OCI-LY7 (cell line): Measurements from ENCODE around the gene VRK3. TPM values are rescaled to one million over a fixed set of nuclear protein-coding genes. Genes with fewer than 3 reads are reported as not detected.

Experiments
- BruUV-seq: library from RNA; stranded (reverse); fragments of 400-500 nt; replicated peaks from 2 replicates; lab custom pipeline; 2021; lab: Mats Ljungman, UMichigan
- CTCF ChIA-PET: fragments of 300-600 bp; sonication (Branson Sonifier 250); formaldehyde crosslinking; loops from one replicate; lab custom pipeline; 2022; ENCODE audit warnings: antibody characterized with exemption; ENCODE audit not compliant: unreplicated experiment; lab: Charles Lee
- POLR2A ChIA-PET: fragments of 300-600 bp; sonication (Branson Sonifier 250); formaldehyde crosslinking; loops from one replicate; lab custom pipeline; 2022; ENCODE audit warnings: antibody characterized with exemption; lab: Charles Lee
- DNase-seq: peaks from one replicate; pipeline ENCODE4 v3.0.0-alpha.2; 2015; ENCODE audit warnings: low spot score
- H2AFZ ChIP-seq: fragments of 200-600 bp; sonication (generic), shearing (Covaris generic); 2 replicates; pipeline ENCODE4 v1.6.1; 2014; ENCODE audit warnings: mild to moderate bottlenecking, antibody characterized with exemption, low read length, moderate library complexity
- H3K27ac ChIP-seq: fragments of 200-600 bp; sonication (generic); 2 replicates; pipeline ENCODE4 v1.5.1; 2014; ENCODE audit warnings: mixed run types, low read depth, mild to moderate bottlenecking, moderate library complexity, low read length, inconsistent platforms; ENCODE audit not compliant: poor library complexity, severe bottlenecking
- H3K36me3 ChIP-seq: fragments of 200-600 bp; sonication (generic); 2 replicates; pipeline ENCODE4 v1.6.1; 2014; ENCODE audit warnings: mild to moderate bottlenecking, antibody characterized with exemption, low read length, moderate library complexity, mixed read lengths; ENCODE audit not compliant: insufficient read depth
- H3K4me1 ChIP-seq: fragments of 200-600 bp; sonication (generic); 2 replicates; pipeline ENCODE4 v1.5.1; 2014; ENCODE audit warnings: mild to moderate bottlenecking, low read length; ENCODE audit not compliant: insufficient read depth, poor library complexity, severe bottlenecking
- H3K4me2 ChIP-seq: fragments of 200-600 bp; sonication (generic); 2 replicates; pipeline ENCODE4 v1.6.1; 2014; ENCODE audit warnings: mild to moderate bottlenecking, low read length
- H3K4me3 ChIP-seq: fragments of 200-600 bp; sonication (generic); 2 replicates; pipeline ENCODE4 v1.5.1; 2014; ENCODE audit warnings: mild to moderate bottlenecking, low read depth, low read length; ENCODE audit not compliant: poor library complexity, severe bottlenecking
- H3K79me2 ChIP-seq: fragments of 200-600 bp; sonication (generic); 2 replicates; pipeline ENCODE4 v1.6.1; 2016; ENCODE audit warnings: low read depth, mild to moderate bottlenecking, low read length, moderate library complexity, mixed read lengths; ENCODE audit not compliant: insufficient read depth
- H3K9me2 ChIP-seq: fragments of 200-600 bp; sonication (generic); 2 replicates; pipeline ENCODE4 v1.6.1; 2016; ENCODE audit warnings: mild to moderate bottlenecking, low read length, mixed read lengths; ENCODE audit not compliant: insufficient read depth
- H3K9me3 ChIP-seq: fragments of 200-600 bp; sonication (generic); 2 replicates; pipeline ENCODE4 v1.6.1; 2014; ENCODE audit warnings: mild to moderate bottlenecking, mixed run types, low read length, mixed read lengths
- H4K20me1 ChIP-seq: fragments of 200-600 bp; sonication (generic); 2 replicates; pipeline ENCODE4 v1.6.1; 2014; ENCODE audit warnings: mild to moderate bottlenecking, antibody characterized with exemption, low read length, moderate library complexity, mixed read lengths; ENCODE audit not compliant: insufficient read depth
- EZH2phosphoT487 ChIP-seq: fragments of 200-600 bp; sonication (generic); IDR thresholded peaks from 2 replicates; pipeline ENCODE4 v1.6.1; 2018; ENCODE audit warnings: low read depth, borderline replicate concordance, mild to moderate bottlenecking, mixed run types, antibody characterized with exemption, low read length, moderate library complexity, mixed read lengths
- intact Hi-C: fragments of 100-400 bp; cut with micrococcal nuclease; formaldehyde crosslinking; loops from one replicate; pipeline ENCODE4 v1.10.0; 2022; ENCODE audit not compliant: unreplicated experiment
- total RNA-seq, 2 experiments: library from RNA; depleted of rRNA in 1 of 2; stranded (reverse); fragments of >200 nt in 1 of 2; shearing (Covaris generic) in 1 of 2; gene quantifications; 2 replicates each; pipeline ENCODE4 v1.2.3, GENCODE V29; 2014 to 2022
- TF ChIP-seq, protein P1 (sequence below): fragments of 200-600 bp; sonication (generic); conservative IDR thresholded peaks from 2 replicates; pipeline ENCODE4 v1.5.1; 2014; ENCODE audit warnings: mild to moderate bottlenecking, antibody characterized with exemption, low read length, moderate library complexity, mixed read lengths

Gene VRK3
- total RNA-seq, 2 experiments from 2014 or later: 39.9 to 47.3 TPM

DNA sequence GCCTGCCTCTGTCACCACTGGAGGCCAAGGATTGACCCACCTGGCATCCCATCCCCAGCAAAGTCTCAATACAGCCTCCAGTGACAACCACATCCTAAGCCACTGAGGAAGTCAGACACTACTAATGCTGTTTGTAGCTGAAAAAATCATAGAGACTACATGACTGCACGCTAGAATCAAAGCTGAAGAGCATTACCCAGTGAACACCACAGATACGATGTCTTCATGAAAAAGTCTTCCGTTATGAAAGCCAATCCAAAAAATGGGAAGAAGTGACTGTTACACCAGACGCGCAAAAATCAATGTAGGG, 84.7 kb downstream of the VRK3 start:
- H3K36me3 ChIP-seq: no peaks in the 10 kb centered on the region
- no peak overlapping the region for H3K4me2 ChIP-seq
- no TSS peak for BruUV-seq
- H4K20me1 ChIP-seq: no peaks in the 10 kb centered on the region
- H3K9me2 ChIP-seq: no peaks in the 10 kb centered on the region
- no peaks in the 10 kb centered on the region for H3K9me3 ChIP-seq
- TF ChIP-seq, protein P1, sequence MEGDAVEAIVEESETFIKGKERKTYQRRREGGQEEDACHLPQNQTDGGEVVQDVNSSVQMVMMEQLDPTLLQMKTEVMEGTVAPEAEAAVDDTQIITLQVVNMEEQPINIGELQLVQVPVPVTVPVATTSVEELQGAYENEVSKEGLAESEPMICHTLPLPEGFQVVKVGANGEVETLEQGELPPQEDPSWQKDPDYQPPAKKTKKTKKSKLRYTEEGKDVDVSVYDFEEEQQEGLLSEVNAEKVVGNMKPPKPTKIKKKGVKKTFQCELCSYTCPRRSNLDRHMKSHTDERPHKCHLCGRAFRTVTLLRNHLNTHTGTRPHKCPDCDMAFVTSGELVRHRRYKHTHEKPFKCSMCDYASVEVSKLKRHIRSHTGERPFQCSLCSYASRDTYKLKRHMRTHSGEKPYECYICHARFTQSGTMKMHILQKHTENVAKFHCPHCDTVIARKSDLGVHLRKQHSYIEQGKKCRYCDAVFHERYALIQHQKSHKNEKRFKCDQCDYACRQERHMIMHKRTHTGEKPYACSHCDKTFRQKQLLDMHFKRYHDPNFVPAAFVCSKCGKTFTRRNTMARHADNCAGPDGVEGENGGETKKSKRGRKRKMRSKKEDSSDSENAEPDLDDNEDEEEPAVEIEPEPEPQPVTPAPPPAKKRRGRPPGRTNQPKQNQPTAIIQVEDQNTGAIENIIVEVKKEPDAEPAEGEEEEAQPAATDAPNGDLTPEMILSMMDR: no peak
- TF ChIP-seq EZH2phosphoT487: no peak
- H3K4me1 ChIP-seq: no peaks in the 10 kb centered on the region
- no peaks in the 10 kb centered on the region for H3K79me2 ChIP-seq
- intact Hi-C loops: no loop called here
- ChIA-PET CTCF (no interaction called here), POLR2A (no interaction called here)
- no peak overlapping the region for H3K4me3 ChIP-seq
- no peak overlapping the region for H2AFZ ChIP-seq
- H3K27ac ChIP-seq: no peak overlapping the region
- no peak for DNase-seq

DNA sequence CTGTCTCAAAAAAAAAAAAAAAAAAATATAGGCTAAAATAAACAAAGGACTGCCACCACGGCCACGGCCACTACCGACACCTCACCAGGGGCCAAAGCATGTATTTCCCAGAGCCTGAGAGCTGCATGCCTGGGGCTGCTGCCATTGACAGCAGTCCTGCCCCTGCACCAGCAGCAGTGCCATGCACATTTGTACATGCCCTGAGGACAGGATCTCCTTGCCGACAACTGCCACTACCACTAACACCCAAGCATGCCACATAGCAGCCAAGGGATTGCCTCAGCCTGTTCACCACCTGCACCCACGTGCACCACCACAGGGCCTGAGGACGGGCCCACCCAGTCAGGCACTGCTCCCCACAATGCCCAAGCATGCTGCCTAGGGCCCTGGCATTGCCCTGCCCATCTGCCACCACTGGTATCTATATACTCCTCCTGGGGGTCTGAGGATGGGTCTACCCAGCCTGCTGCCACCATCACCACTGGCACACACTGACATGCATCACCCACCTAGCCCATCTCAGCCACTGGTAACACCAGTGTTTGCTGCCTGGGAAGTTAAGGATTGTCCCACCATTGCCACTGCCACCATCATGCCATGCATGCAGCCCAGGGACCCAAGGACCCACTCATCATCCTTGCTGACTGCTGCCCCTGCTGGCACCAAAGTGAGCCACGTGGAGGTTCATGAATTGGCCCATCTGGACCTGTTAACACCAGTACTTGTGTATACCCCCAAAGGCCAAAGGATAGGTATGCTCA, 85.3 kb downstream of the VRK3 start:
- no TSS peak for BruUV-seq
- no peak overlapping the region for H3K27ac ChIP-seq
- H2AFZ ChIP-seq: no peak overlapping the region
- H3K9me3 ChIP-seq: no peaks in the 10 kb centered on the region
- TF ChIP-seq, protein P1: peak; percentile 49
- TF ChIP-seq EZH2phosphoT487: no peak
- no peak overlapping the region for H3K4me3 ChIP-seq
- no peak overlapping the region for H3K4me2 ChIP-seq
- no peaks in the 10 kb centered on the region for H3K79me2 ChIP-seq
- H3K9me2 ChIP-seq: no peaks in the 10 kb centered on the region
- ChIA-PET CTCF (no interaction called here), POLR2A (interaction anchor here (0.7 kb wide), 1 partner anchor 10 kb away, joined by 3 read pairs; no protein-coding TSS in a partner anchor)
- intact Hi-C loops: no loop called here
- H3K36me3 ChIP-seq: no peaks in the 10 kb centered on the region
- DNase-seq: no peak
- H4K20me1 ChIP-seq: no peaks in the 10 kb centered on the region
- H3K4me1 ChIP-seq: no peaks in the 10 kb centered on the region

GRCh38 chr19:49938662-49939061, 86.5 kb downstream of the VRK3 start:
- Histone ChIP-seq H3K27ac (no peak overlapping the region), H3K79me2 (no peaks in the 10 kb centered on the region), H3K4me2 (no peak overlapping the region), H3K9me3 (no peaks in the 10 kb centered on the region), H2AFZ (no peak overlapping the region), H3K9me2 (no peaks in the 10 kb centered on the region), H4K20me1 (no peaks in the 10 kb centered on the region), H3K4me1 (no peaks in the 10 kb centered on the region), H3K36me3 (peaks cover 3% of the 10 kb centered on the region), H3K4me3 (no peak overlapping the region)
- no peak for DNase-seq
- CTCF ChIA-PET: no interaction called here
- TF ChIP-seq EZH2phosphoT487: no peak
- TF ChIP-seq, protein P1: no peak
- no TSS peak for BruUV-seq
- intact Hi-C loops: no loop called here
- POLR2A ChIA-PET: no interaction called here
